Memory B cell (primary cell): ENCODE data around the gene RAB36.

ENCODE experiments used
- ATAC-seq: fragments of 150-1000 bp; cut with Tn5 transposase; 2 replicates; pipeline ENCODE4 v1.10.0; 2021; ENCODE audit warnings: low read depth, mild to moderate bottlenecking, moderate library complexity
- DNase-seq, 2 donors: peaks; one replicate each; pipeline ENCODE4 v3.0.0; 2022; ENCODE audit warnings: low spot score in 2 of 2
- H3K27ac Mint-ChIP-seq: one replicate; pipeline ENCODE4 v1.8.0; 2022; ENCODE audit warnings: mild to moderate bottlenecking, moderate library complexity, mixed read lengths
- H3K27me3 Mint-ChIP-seq: one replicate; pipeline ENCODE4 v1.8.0; 2022; ENCODE audit warnings: mixed read lengths
- H3K36me3 Mint-ChIP-seq: one replicate; pipeline ENCODE4 v1.8.0; 2022; ENCODE audit warnings: mild to moderate bottlenecking, mixed read lengths
- H3K4me1 Mint-ChIP-seq: one replicate; pipeline ENCODE4 v1.8.0; 2022; ENCODE audit warnings: mixed read lengths
- H3K4me3 Mint-ChIP-seq: one replicate; pipeline ENCODE4 v1.8.0; 2022; ENCODE audit warnings: mild to moderate bottlenecking, moderate library complexity, mixed read lengths
- H3K9me3 Mint-ChIP-seq: one replicate; pipeline ENCODE4 v1.8.0; 2022; ENCODE audit warnings: mixed read lengths

Gene RAB36

DNA sequence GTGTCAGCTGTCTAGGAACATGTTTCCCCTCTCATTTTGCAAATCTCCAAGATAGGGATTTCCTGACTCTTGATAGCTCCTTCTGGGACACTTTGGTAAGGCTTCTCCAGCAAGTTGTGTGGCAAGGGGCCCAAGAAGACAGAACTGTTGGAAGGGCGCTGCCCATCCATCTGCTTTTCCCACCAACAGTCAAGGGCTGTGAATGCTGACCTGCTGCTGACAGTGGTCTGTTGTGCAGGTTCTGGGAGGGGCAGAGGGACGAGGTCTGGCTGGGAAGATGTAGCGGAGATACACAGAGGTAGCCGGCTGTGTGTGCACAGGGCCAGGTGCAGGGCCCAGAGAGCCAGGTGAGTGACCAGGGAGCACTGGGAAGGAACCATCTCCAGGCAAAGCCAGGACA is 47.3 kb downstream of the RAB36 start:
- no peak overlapping the region for H3K27ac Mint-ChIP-seq
- peaks cover 11% of the 10 kb centered on the region for H3K4me1 Mint-ChIP-seq
- no peaks in the 10 kb centered on the region for H3K27me3 Mint-ChIP-seq
- DNase-seq: no peak
- H3K9me3 Mint-ChIP-seq: no peaks in the 10 kb centered on the region
- peaks cover 9% of the 10 kb centered on the region for H3K36me3 Mint-ChIP-seq
- H3K4me3 Mint-ChIP-seq: no peak overlapping the region
- no peak for ATAC-seq

DNA sequence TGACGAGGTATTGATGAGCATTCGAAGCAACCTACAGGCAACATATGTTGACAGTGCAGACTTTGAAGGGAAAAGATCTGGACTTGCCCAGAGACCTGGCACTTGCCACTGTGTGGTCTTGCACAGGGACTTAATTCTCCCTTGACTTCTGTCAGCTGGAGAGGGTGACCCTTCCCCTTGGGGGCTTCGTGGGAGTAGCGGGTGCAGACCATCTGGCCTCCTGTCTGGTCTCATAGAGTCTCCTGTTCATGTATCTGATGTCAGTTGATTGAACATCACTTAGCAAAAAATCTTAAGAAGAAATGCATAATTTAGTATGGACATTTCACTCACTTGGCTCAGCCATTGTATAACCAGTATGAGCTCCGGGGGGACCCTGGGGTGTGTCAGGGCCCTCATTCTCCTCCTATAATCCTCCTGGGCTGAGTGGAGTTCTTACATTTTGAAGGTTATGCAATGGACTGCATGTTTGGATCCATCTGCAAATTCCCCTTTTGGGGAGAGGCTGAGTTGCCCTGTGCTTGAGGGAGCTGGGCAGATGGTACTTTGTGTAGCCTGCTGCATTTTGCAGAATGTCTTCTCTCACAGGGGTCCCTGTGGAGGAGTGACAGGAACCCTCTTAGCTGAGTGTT is 48.0 kb downstream of the RAB36 start:
- Mint-ChIP-seq H3K27ac (no peak overlapping the region), H3K4me3 (no peak overlapping the region), H3K9me3 (no peaks in the 10 kb centered on the region), H3K4me1 (peaks cover 14% of the 10 kb centered on the region), H3K36me3 (peaks cover 12% of the 10 kb centered on the region), H3K27me3 (no peaks in the 10 kb centered on the region)
- ATAC-seq: no peak
- DNase-seq: no peak

DNA sequence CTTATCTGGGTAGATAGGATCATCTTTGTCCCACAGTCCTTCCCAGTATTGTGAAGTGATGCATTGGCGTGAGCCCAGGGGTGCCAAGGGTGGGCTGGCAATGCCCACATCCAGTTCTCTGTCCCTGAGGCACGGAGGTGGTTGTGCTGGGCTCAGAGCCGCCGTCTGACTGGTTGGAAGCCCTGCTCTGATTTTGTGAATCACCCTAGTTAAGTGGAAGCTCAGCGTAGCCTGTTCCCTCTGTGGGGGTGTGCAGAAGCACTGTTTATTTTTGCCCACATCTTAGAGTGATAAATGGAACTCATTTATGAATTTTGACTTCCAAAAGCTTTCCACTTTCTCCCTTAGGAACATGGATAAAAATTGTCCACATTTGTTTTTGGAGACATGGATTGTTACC is 48.6 kb downstream of the RAB36 start:
- ATAC-seq (no peak), DNase-seq (no peak)
- Mint-ChIP-seq H3K4me3 (no peak overlapping the region), H3K27me3 (no peaks in the 10 kb centered on the region), H3K4me1 (peaks cover 14% of the 10 kb centered on the region), H3K36me3 (peaks cover 13% of the 10 kb centered on the region), H3K27ac (no peak overlapping the region), H3K9me3 (no peaks in the 10 kb centered on the region)

DNA sequence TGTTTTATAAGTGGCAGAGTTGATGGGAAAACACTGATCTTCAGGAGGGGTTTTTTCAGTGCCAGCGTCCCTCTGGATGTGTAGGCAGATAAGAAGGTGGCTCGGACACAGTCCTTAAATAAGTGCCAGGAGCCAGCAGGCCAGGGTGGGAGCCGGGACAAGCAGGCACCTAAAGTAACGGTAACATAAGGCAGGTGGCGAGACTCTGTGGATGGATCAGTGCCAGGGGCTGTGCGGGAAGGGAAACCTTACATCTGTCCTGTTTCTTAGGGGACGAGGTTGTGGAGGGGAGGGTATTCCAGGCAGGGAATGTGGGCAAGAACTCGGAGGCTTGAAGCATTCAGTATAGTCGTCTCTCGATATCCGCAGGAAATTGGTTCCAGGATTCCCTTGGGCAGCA is 50.9 kb downstream of the RAB36 start:
- no peaks in the 10 kb centered on the region for H3K9me3 Mint-ChIP-seq
- H3K36me3 Mint-ChIP-seq: peaks cover 9% of the 10 kb centered on the region
- no peak overlapping the region for H3K27ac Mint-ChIP-seq
- peaks cover 12% of the 10 kb centered on the region for H3K4me1 Mint-ChIP-seq
- no peak for DNase-seq
- no peak for ATAC-seq
- no peaks in the 10 kb centered on the region for H3K27me3 Mint-ChIP-seq
- H3K4me3 Mint-ChIP-seq: no peak overlapping the region

DNA sequence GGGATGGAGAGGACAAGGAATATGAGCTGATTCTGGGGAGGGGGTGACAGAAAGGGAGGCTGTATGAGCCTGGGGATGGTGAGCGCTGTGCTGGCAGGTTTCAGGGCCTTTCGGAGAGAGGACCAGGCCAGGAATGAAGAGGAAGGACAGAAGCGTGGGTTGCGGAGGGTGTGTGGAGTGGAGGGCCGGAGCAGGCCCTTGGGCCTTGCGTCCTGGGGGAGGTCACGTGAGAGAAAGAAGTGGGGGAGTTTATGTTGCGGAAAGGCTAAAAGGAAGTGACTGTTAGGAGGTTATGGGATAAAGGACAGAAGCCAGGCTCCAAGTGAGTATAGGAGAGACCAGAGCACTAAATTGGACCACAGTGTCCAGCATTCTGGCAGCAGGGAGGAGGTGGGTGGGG is 52.6 kb downstream of the RAB36 start:
- no peak for DNase-seq
- H3K36me3 Mint-ChIP-seq: peaks cover 6% of the 10 kb centered on the region
- H3K4me3 Mint-ChIP-seq: no peak overlapping the region
- ATAC-seq: no peak
- H3K9me3 Mint-ChIP-seq: no peaks in the 10 kb centered on the region
- peak overlapping the region; percentile 74 for H3K27ac Mint-ChIP-seq
- peaks cover 12% of the 10 kb centered on the region for H3K4me1 Mint-ChIP-seq
- H3K27me3 Mint-ChIP-seq: no peaks in the 10 kb centered on the region

DNA sequence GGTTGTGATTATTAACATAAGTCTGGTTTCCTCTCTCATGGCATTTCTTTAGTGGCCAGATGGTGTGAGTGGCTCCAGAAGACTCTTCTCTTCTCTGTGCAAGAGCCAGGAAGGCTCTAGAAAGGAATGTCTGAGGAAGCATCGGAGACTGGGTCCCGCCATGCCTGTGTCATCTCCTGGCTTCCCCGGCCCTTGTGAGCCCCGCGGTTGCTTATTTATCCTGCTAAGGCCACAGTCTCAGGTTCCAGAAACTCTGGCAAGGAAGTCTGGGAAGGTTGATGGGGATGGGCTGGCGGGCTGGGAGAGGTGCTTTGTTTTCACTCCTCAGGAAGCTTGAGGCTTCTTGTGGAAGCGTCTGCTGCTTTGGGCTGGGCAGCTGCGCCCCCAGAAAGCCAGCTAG is 53.9 kb downstream of the RAB36 start:
- ATAC-seq (no peak), DNase-seq (no peak)
- Mint-ChIP-seq H3K9me3 (no peaks in the 10 kb centered on the region), H3K36me3 (peaks cover 6% of the 10 kb centered on the region), H3K27me3 (no peaks in the 10 kb centered on the region), H3K4me1 (peaks cover 10% of the 10 kb centered on the region), H3K27ac (no peak overlapping the region), H3K4me3 (no peak overlapping the region)

DNA sequence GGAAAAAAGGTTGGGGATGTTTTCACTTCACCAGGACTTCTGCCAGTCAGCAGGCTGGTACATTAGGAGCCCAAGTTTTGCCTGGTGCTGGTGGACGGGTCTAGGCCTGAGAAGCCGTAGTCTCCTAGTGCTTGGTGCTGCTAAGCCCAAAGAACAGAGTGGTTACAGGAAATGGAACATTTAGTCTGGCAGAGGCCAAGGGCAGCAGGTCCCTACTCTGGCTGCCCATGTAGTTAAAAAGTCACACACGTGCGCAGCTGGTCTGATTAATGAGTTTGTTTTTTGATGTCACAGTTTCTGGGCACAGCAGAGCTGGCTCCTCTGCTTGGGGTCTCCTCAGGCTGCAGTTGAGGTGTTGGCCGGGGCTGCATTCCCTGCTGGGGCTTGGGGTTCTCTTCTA is 55.6 kb downstream of the RAB36 start:
- no peaks in the 10 kb centered on the region for H3K9me3 Mint-ChIP-seq
- ATAC-seq (no peak), DNase-seq (no peak)
- peaks cover 10% of the 10 kb centered on the region for H3K4me1 Mint-ChIP-seq
- no peak overlapping the region for H3K4me3 Mint-ChIP-seq
- no peaks in the 10 kb centered on the region for H3K27me3 Mint-ChIP-seq
- H3K36me3 Mint-ChIP-seq: peaks cover 6% of the 10 kb centered on the region
- H3K27ac Mint-ChIP-seq: no peak overlapping the region

DNA sequence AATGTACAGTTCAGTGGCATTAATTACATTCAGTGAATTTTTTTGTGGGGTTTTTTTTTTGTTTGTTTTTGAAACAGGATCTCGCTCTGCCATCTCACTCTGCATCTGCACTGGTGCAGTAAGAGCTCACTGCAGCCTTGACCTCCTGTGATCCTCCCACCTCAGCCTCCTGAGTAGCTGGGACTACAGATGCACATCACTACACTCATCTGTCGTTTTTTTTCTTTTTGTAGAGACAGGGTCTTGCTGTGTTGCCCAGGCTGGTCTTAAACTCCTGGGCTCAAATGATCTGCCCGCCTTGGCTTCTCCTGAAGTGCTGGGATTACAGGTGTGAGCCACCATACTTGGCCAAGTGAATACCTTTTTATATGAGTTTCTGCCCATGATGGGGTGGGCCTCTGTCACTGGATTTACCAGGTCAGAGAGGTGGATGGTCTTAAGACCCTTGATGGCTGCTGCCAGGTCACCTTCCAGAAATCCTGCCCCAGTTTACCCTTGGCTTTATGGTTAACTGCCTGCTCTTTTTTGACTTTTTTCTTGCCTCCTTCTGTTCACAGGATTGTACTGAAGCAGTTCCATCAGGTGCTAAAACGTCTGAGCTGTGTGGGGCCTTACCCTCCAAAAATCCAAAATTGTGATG is 57.7 kb downstream of the RAB36 start:
- Mint-ChIP-seq H3K4me3 (no peak overlapping the region), H3K4me1 (peaks cover 15% of the 10 kb centered on the region), H3K27me3 (peaks cover 1% of the 10 kb centered on the region), H3K9me3 (peaks cover 1% of the 10 kb centered on the region), H3K36me3 (peaks cover 8% of the 10 kb centered on the region), H3K27ac (no peak overlapping the region)
- DNase-seq (no peak), ATAC-seq (no peak)

DNA sequence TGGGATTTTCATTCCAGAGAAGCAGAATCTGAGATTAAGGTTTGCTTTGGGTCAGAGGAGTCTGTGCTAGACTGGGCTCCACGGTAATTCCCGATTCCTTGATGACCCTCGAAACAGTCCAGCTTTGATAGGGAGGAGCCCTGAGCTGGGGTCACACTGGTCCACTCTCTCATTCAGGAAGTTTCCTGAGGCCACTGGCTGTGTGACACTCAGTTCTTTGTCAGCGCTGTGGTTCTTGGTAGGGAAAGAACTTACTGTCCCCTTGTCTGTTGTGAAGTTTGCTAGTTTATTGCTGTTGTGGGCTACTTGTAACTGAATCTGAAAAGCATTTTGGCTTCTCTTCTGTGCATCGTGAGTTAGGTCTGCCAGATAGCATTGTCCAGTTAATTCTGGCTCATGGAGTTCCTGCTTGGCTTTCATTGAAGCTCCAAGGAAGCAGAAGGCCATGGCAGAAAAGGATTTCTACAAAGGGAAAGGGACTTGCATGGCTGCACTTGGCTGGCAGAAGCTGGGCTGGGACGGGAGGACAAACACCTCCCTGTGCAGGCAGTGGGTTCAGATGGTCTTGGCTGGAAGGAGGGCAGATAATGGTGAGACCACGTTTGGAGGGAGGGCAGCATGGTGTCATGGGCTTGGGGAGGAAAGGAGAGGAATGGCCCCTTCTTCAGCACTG is 58.3 kb downstream of the RAB36 start:
- Mint-ChIP-seq H3K4me1 (peaks cover 17% of the 10 kb centered on the region), H3K27ac (no peak overlapping the region), H3K27me3 (peaks cover 1% of the 10 kb centered on the region), H3K36me3 (peaks cover 7% of the 10 kb centered on the region), H3K9me3 (peaks cover 1% of the 10 kb centered on the region), H3K4me3 (no peak overlapping the region)
- DNase-seq (no peak), ATAC-seq (no peak)

DNA sequence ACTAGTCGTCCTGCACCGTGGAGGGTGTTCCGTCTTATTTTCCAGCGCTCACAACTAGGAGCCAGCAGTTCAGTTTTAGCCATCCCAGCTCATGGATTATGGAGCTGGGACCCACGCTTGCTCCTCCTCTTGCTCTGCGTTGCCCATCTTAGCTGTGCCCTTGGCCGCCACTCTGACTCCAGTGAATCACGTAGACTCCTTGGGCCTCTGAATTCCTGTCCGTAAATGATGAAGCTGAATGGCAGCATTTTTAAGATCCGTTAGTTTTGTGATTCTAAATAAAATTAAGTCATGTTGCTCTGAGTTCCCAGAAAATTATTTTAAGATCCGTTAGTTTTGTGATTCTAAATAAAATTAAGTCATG is 58.8 kb downstream of the RAB36 start:
- peaks cover 21% of the 10 kb centered on the region for H3K4me1 Mint-ChIP-seq
- H3K36me3 Mint-ChIP-seq: peaks cover 7% of the 10 kb centered on the region
- no peak for DNase-seq
- no peak overlapping the region for H3K27ac Mint-ChIP-seq
- no peak for ATAC-seq
- H3K9me3 Mint-ChIP-seq: peaks cover 1% of the 10 kb centered on the region
- H3K4me3 Mint-ChIP-seq: no peak overlapping the region
- H3K27me3 Mint-ChIP-seq: peaks cover 1% of the 10 kb centered on the region

DNA sequence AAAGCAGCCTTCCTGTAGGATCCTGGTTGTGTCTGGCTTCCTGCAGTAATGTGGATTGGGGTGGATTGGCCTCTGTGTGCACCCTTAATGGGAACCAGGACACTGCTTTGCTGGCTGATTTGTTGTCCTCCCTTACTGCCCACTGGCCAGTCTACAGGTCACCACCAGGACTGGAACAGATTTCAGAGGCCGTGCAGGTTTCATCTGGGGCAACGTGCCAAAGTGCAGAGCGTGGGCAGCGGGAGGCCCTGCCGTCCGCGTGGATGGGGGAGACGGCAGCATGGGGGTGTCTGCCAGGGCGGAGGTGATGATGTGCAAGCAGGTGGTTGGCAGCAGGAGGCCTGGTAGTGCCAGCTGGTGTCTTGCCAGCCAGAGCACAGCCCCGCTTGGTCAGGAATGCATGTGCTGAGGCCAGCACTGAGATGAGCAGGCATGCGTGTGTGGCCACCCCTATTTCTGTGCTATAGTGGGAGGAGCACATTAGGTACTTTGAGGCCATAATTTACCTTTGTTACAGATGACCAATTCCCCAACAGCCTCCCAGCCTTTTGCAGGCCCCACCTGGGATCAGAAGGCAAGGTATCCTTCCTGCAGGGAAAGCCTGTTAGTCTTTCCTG is 59.4 kb downstream of the RAB36 start:
- Mint-ChIP-seq H3K36me3 (peaks cover 7% of the 10 kb centered on the region), H3K9me3 (peaks cover 1% of the 10 kb centered on the region), H3K27me3 (peaks cover 1% of the 10 kb centered on the region), H3K4me3 (no peak overlapping the region), H3K4me1 (peaks cover 21% of the 10 kb centered on the region), H3K27ac (no peak overlapping the region)
- DNase-seq (no peak), ATAC-seq (no peak)

DNA sequence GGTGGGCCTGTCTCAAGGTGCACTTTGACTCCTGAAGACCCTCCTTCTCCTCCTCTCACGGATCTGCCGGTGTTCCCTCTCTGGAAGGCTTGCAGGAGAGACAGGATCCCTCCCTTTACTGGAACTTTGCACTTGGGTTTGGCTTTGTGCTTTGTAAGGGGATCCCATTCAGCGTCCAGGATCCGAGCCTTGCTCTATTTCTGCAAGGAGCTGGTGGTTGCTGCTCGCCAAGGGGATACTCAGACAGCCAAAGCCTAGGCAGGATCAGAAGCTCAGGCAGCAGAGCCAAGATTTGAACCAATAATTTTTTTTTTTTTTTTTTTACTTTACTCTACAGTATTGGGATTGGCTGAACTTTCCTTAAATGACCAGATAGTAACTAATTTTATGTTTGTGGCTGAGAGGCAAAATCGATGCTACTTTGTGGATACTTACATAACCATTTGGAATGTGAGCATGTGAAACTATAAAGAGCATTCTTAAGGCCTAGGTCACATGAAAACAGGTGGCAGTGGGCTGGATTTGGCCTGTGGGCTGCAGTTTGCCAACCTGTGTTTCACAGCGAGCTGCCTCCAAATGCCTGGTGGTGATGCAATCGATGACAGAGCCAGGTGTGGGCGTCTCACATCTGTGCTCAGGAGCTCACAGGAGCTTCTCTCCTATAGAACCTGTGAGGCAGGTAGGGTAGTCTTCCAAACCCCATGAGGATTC is 60.2 kb downstream of the RAB36 start:
- Mint-ChIP-seq H3K36me3 (peaks cover 7% of the 10 kb centered on the region), H3K9me3 (peaks cover 1% of the 10 kb centered on the region), H3K4me1 (peaks cover 21% of the 10 kb centered on the region), H3K27ac (no peak overlapping the region), H3K4me3 (no peak overlapping the region), H3K27me3 (peaks cover 1% of the 10 kb centered on the region)
- ATAC-seq (no peak), DNase-seq (no peak)

DNA sequence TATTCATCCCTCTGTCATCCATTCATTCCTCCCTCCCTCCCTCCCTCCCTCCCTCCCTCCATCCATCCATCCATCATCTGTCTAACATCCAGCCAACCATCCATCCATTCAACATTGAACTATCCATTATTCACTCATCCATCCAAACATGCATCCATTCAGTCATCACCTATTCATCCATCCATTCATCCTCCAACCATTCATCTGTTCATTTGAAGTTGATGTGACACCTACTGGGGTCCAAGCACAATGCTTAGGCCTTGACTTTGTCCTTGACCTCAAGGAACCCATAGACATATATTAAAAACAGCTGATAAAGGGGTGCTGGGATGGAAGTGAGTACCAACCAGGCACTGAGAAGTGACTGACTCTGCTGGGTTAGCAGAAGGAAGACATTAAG is 61.6 kb downstream of the RAB36 start:
- no peak for DNase-seq
- Mint-ChIP-seq H3K4me1 (peaks cover 27% of the 10 kb centered on the region), H3K27ac (no peak overlapping the region), H3K4me3 (no peak overlapping the region), H3K27me3 (peaks cover 1% of the 10 kb centered on the region), H3K36me3 (peaks cover 7% of the 10 kb centered on the region), H3K9me3 (peaks cover 1% of the 10 kb centered on the region)
- ATAC-seq: no peak
